Muscle layer of duodenum (tissue), 2 donors: ENCODE results near the gene ANKRD24.
"Not testable (repeated sequence)": the region's sequence is repeated elsewhere in the genome, so short reads cannot be mapped to it uniquely, and the experiment has no call there.

Experiments used
- H3K27ac ChIP-seq: one replicate; pipeline ENCODE4 v1.7.0; 2013; ENCODE audit warnings: mild to moderate bottlenecking, low read length
- H3K27me3 ChIP-seq: one replicate; pipeline ENCODE4 v1.7.0; 2013; ENCODE audit warnings: low read depth, mild to moderate bottlenecking, control low read depth, low read length
- H3K36me3 ChIP-seq, 2 donors: one replicate each; pipeline ENCODE4 v1.7.0; 2013; ENCODE audit warnings: low read length in 2 of 2, control low read depth in 1 of 2, mild to moderate bottlenecking in 1 of 2; ENCODE audit not compliant: insufficient read depth in 2 of 2, control insufficient read depth in 1 of 2
- H3K4me1 ChIP-seq, 2 donors: one replicate each; pipeline ENCODE4 v1.7.0; 2013; ENCODE audit warnings: low read length in 2 of 2, mild to moderate bottlenecking in 2 of 2, control low read depth in 1 of 2, moderate library complexity in 1 of 2; ENCODE audit not compliant: insufficient read depth in 2 of 2, control insufficient read depth in 1 of 2
- H3K4me3 ChIP-seq, 2 donors: one replicate each; pipeline ENCODE4 v1.7.0; 2013; ENCODE audit warnings: low read length in 2 of 2, low read depth in 1 of 2, mild to moderate bottlenecking in 1 of 2
- H3K9me3 ChIP-seq, 2 donors: one replicate each; pipeline ENCODE4 v1.7.0; 2013; ENCODE audit warnings: low read length in 2 of 2, control low read depth in 1 of 2, mild to moderate bottlenecking in 1 of 2; ENCODE audit not compliant: control insufficient read depth in 1 of 2
- donor health status: healthy.

ANKRD24 gene

GRCh38 chr19:4152241-4152998, 30.1 kb upstream of the ANKRD24 start:
- no peak overlapping the region for H3K27ac ChIP-seq
- H3K9me3 ChIP-seq: no peaks in the 10 kb centered on the region
- no peak overlapping the region for H3K4me3 ChIP-seq
- H3K27me3 ChIP-seq: no peaks in the 10 kb centered on the region
- H3K36me3 ChIP-seq: no peaks in the 10 kb centered on the region
- H3K4me1 ChIP-seq: no peaks in the 10 kb centered on the region

- no peak overlapping the region for H3K27ac ChIP-seq
- no peaks in the 10 kb centered on the region for H3K4me1 ChIP-seq
- no peak overlapping the region for H3K4me3 ChIP-seq
- no peaks in the 10 kb centered on the region for H3K9me3 ChIP-seq
- no peaks in the 10 kb centered on the region for H3K27me3 ChIP-seq
- no peaks in the 10 kb centered on the region for H3K36me3 ChIP-seq
These were observed 27.7 kb upstream of the ANKRD24 start for GRCh38 chr19:4154571-4155312.

- no peak overlapping the region for H3K4me3 ChIP-seq
- H3K4me1 ChIP-seq: no peaks in the 10 kb centered on the region
- no peak overlapping the region for H3K27ac ChIP-seq
- H3K9me3 ChIP-seq: no peaks in the 10 kb centered on the region
- no peaks in the 10 kb centered on the region for H3K36me3 ChIP-seq
- no peaks in the 10 kb centered on the region for H3K27me3 ChIP-seq
These were observed 25.3 kb upstream of the ANKRD24 start for GRCh38 chr19:4157164-4157563.

- not testable (repeated sequence) for H3K4me1 ChIP-seq, H3K36me3 ChIP-seq, H3K27ac ChIP-seq, H3K9me3 ChIP-seq, H3K27me3 ChIP-seq, H3K4me3 ChIP-seq
These were observed 24.5 kb upstream of the ANKRD24 start for GRCh38 chr19:4157971-4158370.

GRCh38 chr19:4161415-4162077, 20.9 kb upstream of the ANKRD24 start:
- no peaks in the 10 kb centered on the region for H3K36me3 ChIP-seq
- H3K27me3 ChIP-seq: no peaks in the 10 kb centered on the region

GRCh38 chr19:4164262-4164661, 18.2 kb upstream of the ANKRD24 start:
- no peak overlapping the region for H3K27ac ChIP-seq
- H3K4me3 ChIP-seq: no peak overlapping the region
- H3K9me3 ChIP-seq: no peaks in the 10 kb centered on the region
- no peaks in the 10 kb centered on the region for H3K4me1 ChIP-seq
- no peaks in the 10 kb centered on the region for H3K27me3 ChIP-seq
- no peaks in the 10 kb centered on the region for H3K36me3 ChIP-seq

More at GRCh38 chr19:4161415-4162077, 20.9 kb upstream of the ANKRD24 start:
- Histone ChIP-seq H3K27ac (no peak overlapping the region), H3K4me3 (no peak overlapping the region), H3K4me1 (no peaks in the 10 kb centered on the region), H3K9me3 (no peaks in the 10 kb centered on the region)

GRCh38 chr19:4171676-4172075, 10.8 kb upstream of the ANKRD24 start:
- H3K27me3 ChIP-seq: no peaks in the 10 kb centered on the region
- no peak overlapping the region for H3K4me3 ChIP-seq
- peaks cover 0 to 17% of the 10 kb centered on the region in 2 donors for H3K36me3 ChIP-seq
- H3K4me1 ChIP-seq: peaks cover 0 to 8% of the 10 kb centered on the region in 2 donors
- no peaks in the 10 kb centered on the region for H3K9me3 ChIP-seq
- no peak overlapping the region for H3K27ac ChIP-seq

GRCh38 chr19:4172861-4173473, 9.5 kb upstream of the ANKRD24 start:
- H3K27ac ChIP-seq: no peak overlapping the region
- H3K27me3 ChIP-seq: no peaks in the 10 kb centered on the region
- H3K4me3 ChIP-seq: no peak overlapping the region
- no peaks in the 10 kb centered on the region for H3K9me3 ChIP-seq
- H3K36me3 ChIP-seq: peaks cover 0 to 17% of the 10 kb centered on the region in 2 donors
- peaks cover 0 to 8% of the 10 kb centered on the region in 2 donors for H3K4me1 ChIP-seq

GRCh38 chr19:4173479-4174212, 8.8 kb upstream of the ANKRD24 start:
- H3K27ac ChIP-seq: no peak overlapping the region
- no peaks in the 10 kb centered on the region for H3K27me3 ChIP-seq
- no peak overlapping the region for H3K4me3 ChIP-seq
- no peaks in the 10 kb centered on the region for H3K9me3 ChIP-seq
- H3K36me3 ChIP-seq: peaks cover 0 to 22% of the 10 kb centered on the region in 2 donors
- H3K4me1 ChIP-seq: peaks cover 0 to 8% of the 10 kb centered on the region in 2 donors

- Histone ChIP-seq H3K4me3 (no peak overlapping the region), H3K36me3 (peaks cover 0 to 29% of the 10 kb centered on the region in 2 donors), H3K27me3 (no peaks in the 10 kb centered on the region), H3K9me3 (no peaks in the 10 kb centered on the region), H3K27ac (no peak overlapping the region), H3K4me1 (peaks cover 0 to 8% of the 10 kb centered on the region in 2 donors)
These were observed 8.1 kb upstream of the ANKRD24 start for GRCh38 chr19:4174213-4174894.
